HG03565 (cell line): Measurements from ENCODE around the gene PARVB.
"Not testable (repeated sequence)": the region's sequence is repeated elsewhere in the genome, so short reads cannot be mapped to it uniquely, and the experiment has no call there.

Experiments
- ATAC-seq: cut with Tn5 transposase; IDR thresholded peaks from one replicate; pipeline ENCODE4 v1.9.1; 2021; ENCODE audit warnings: mild to moderate bottlenecking, moderate library complexity; ENCODE audit not compliant: unreplicated experiment

PARVB gene

GRCh38 chr22:44051358-44051757, 27.3 kb downstream of the PARVB start:
- ATAC-seq, result no peak

- ATAC-seq, result no peak
Measured at GRCh38 chr22:44051961-44052360, 27.9 kb downstream of the PARVB start.

GRCh38 chr22:44055805-44056204, 31.7 kb downstream of the PARVB start:
- ATAC-seq, result no peak

- not testable (repeated sequence) for ATAC-seq
Measured at GRCh38 chr22:44056649-44057048, 32.5 kb downstream of the PARVB start.

GRCh38 chr22:44057401-44057987, 33.4 kb downstream of the PARVB start:
- no peak for ATAC-seq

GRCh38 chr22:44063462-44064371, 39.6 kb downstream of the PARVB start:
- ATAC-seq, result no peak

GRCh38 chr22:44067033-44067432, 42.9 kb downstream of the PARVB start:
- no peak for ATAC-seq

- no peak for ATAC-seq
Measured at GRCh38 chr22:44067901-44068300, 43.8 kb downstream of the PARVB start.

GRCh38 chr22:44068422-44069191, 44.5 kb downstream of the PARVB start:
- no peak for ATAC-seq

- ATAC-seq, result no peak
Measured at GRCh38 chr22:44070029-44070428, 45.9 kb downstream of the PARVB start.

GRCh38 chr22:44071781-44072326, 47.8 kb downstream of the PARVB start:
- no peak for ATAC-seq

- ATAC-seq, result no peak
Measured at GRCh38 chr22:44074337-44074984, 50.4 kb downstream of the PARVB start.

- ATAC-seq, result no peak
Measured at GRCh38 chr22:44075022-44075421, 50.9 kb downstream of the PARVB start.

GRCh38 chr22:44075670-44076069, 51.6 kb downstream of the PARVB start:
- no peak for ATAC-seq

GRCh38 chr22:44076825-44077224, 52.7 kb downstream of the PARVB start:
- ATAC-seq, result no peak

GRCh38 chr22:44080936-44081861, 57.1 kb downstream of the PARVB start:
- no peak for ATAC-seq

GRCh38 chr22:44082801-44083200, 58.7 kb downstream of the PARVB start:
- no peak for ATAC-seq

GRCh38 chr22:44084044-44084772, 60.1 kb downstream of the PARVB start:
- no peak for ATAC-seq

- ATAC-seq, result no peak
Measured at GRCh38 chr22:44085743-44086270, 61.7 kb downstream of the PARVB start.
